HG03097 (cell line): ENCODE results near the gene SCRN2.

Source experiments
- ATAC-seq: cut with Tn5 transposase; IDR thresholded peaks from one replicate; pipeline ENCODE4 v1.9.1; 2021; ENCODE audit not compliant: unreplicated experiment, low FRiP score

The SCRN2 gene

DNA sequence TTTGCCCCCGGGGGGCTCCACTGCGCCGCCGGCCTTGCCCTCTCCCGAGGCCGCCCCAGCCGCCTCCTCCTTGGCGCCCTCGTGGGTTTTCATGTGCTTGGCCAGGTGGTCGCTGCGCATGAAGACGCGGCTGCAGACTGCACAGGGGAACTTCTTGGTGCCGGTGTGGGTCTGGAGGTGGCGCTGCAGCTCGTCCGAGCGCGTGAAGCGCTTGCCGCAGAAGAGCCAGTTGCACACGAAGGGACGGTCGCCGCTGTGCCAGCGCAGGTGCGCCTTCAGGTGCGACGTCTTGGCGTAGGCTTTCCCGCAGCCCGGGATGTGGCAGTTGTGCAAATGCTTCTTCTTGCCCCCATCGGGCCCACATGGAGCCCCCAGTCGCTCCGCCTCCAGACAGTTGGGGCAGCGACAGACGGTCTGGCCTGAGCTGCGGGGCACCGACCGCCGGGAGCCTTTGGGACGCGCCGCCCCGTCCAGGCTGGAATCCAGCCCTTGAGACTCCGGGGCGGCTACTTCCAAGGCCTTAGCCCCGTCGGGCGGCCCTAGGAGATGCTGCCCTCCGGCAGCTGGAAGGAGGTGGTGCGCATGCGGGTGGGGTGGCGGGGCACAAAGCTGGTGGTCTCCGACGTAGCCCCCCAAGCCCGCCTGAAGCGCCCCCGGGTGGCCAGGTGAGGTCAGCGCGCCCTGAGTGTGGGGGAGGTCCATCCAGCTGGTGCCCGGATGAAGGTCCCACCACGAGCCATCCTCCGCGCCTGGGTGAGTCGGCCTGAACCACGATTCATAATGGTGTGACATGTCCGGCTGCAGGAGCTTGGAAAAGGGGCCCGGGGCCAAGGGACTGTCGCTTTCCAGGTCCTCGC lies 6.5 kb upstream of the SCRN2 start:
- no peak for ATAC-seq

DNA sequence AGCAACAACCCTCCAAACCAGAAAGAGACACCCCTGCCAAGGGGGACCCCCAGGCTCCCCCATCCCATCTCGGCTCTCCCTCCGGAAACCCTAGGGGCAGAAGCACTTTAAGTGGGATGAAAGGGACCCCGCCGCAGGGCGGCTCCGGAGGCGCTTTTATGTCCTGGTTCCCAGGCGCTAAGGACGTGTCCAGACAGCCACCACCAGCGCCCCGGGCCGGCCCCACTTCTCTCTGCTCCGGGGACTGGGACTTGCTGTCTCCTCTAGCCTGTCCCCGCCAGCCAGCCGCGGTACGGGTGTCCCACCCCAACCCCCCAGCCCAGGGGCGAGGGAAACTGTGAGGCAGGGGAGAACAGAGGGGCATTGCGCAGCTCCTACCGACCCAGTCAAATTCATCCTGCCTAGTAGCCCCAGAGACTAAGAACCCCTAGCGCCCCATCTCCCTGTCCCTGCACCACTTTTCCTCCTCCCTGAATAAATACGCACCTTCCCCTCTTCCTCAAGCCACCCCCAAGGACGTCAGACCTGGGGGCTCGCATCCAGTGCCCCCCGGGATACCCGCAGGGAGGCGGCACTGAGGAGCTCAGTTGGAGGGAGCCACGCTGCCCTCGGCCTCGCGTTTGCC lies 5.8 kb upstream of the SCRN2 start:
- no peak for ATAC-seq

DNA sequence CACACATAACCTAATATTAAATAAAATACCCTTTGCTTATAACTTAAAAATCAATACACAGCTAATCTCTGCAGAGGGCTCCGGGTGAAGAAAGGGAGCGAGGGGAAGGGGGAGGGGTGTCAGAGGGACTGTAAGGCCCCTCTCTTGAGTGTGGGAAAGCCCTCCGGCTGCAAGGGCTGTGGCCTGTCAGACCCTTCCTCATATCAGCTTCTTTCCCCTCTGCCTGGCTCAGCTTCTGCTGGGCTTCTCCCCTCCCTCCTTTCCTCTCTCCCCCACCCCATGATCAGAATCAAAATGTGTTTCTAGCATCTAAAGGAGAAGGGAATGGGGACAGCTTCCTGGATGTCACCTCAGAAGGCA lies 4.6 kb upstream of the SCRN2 start:
- no peak for ATAC-seq

DNA sequence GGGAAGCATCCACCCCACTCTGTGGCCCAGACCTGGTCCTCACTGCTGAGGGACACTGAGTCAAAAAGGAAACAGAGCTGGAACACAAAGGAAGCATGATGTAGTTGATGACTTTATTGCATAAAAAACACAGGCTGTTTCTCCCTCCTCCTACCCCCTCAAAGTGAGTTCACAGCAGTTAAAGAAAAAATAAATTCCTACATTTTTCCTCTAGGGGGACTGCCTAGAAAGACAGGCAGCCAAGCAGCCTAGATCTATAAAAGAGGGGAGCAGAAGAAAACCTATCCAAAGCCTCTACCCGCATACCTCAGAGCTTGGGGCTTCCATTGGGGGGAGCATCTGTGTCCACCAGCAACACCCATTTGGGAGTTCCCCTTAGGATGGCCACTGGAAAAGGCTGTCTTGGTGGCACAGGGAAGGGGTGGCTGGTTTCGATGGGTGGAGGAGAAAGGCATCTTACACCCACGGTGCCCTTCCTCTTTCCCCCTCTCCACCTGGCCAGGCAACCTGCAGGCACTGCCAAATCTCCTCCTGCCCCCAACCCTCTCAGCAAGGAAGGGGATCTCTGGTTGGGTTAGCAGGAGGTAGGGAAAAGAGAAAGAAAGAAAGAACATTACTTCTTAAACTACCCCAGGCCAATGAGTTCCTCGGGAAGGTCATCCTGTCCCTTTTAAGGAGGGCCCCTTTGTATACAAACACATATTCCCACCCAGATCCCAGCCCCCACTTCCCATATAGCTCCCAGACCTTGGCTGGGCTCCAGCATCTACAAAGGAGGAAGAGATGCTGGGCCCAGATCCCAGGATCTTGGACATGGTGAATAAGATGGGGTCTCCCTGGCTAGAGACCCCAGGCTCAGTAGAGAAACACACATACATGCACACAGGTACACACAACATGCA lies 4.0 kb upstream of the SCRN2 start:
- no peak for ATAC-seq

DNA sequence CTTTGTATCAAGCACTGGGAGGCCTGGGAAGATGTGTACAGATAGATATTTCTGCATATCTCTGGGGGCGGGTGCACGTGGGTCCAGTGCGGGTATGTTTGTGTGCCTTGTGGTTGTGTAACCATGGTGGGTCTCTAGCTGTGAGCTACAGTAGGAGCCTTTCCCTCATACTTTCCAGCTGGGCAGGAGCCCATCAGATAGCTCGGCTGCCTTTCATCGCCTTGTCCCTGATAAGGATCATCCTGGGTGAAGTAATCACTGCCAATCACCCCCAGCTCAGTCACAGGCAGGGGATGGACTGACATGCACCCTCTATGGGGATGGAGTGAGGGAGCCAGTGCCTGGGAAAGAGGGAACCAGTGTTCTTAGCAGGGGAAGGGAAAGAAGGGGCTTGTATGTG lies 3.2 kb upstream of the SCRN2 start:
- no peak for ATAC-seq

DNA sequence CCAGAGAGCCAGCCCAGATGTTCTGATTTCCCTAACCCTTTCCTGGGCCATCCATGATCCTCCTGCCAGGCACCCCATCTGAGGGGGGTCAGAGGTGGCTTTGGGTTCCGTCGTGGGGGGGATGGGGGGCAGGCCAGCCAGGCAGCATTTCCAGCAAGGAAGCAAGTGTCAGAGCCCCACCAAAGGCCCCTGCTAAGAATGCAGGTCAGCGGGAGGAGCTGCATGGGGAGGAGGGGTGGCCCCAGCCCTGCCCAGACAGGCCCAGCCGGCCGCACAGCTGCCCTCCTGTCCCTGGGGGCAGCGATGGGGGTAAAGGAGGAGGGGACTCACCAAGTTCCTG lies 2.3 kb upstream of the SCRN2 start:
- no peak for ATAC-seq

DNA sequence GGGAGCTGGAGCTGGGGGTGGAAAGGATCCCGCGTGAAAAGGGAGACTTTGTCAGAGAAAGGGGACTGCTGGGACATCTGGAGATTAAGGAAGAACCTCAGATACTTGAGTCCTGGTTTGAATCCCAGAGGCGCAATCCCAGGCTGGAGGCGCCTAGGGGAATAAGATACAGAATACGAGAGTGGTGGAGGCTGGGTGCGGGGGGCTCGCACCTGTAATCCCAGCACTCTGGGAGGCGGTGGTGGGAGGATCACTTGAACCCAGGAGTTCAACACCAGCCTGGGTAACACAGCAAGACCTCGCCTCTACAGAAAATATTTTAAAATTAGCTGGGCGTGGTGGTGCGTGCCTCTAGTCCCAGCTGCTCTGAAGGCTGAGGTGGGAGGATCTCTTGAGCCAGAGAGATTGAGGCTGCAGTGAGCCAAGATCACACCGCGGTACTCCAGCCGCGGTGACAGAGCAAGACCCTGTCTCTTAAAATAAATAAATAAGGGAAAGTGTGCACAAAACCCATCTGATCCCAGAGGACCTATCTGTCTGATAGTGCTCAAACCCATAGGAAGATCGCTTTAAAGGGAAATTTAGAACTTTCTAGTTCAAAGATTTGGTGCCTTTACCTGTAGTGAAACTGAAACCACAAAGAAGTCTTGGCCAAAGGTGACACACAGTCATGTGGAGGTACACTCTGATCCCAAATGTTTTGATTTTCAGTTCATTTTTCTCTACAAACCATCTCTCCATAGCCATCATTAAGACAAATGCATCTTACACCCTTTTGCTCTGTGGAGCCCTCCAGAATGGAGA lies 617 bp upstream of the SCRN2 start:
- ATAC-seq, result no peak

DNA sequence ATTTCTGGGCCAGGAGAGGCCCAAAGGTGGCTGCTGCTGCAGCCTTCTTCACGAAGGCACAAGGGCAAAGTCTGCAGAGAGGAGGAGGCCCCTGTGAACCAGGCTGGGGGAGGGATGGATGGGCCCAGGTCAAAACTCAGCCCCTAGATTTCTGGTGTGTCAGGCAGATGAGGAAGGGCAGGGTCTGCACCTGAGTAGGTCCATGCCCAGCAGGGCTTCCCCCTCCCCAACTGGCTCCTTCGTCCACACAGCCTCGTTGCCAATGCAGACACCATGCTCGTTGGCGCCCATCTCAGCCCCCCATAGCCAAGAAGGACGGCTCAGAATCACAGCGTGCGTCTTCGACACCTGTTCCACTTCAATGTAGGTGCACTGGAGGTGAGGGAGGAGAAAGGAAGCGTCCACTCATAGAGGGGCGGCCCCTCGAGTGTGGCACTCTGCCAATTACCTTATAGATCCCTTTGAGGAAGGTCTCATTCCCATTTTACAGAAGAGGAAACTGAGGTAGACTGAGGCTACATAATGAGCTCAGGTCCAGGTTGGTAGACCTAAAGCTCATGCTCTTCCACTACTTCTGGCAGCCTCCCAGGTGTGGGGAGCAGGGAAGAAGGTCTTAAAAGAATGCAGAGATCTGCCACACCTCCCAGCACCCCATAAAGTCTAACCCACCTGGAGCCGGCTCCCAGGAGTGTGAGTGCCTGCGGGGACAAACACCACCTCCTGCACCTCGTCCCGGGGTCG lies 902 bp downstream of the SCRN2 start:
- ATAC-seq, result no peak

DNA sequence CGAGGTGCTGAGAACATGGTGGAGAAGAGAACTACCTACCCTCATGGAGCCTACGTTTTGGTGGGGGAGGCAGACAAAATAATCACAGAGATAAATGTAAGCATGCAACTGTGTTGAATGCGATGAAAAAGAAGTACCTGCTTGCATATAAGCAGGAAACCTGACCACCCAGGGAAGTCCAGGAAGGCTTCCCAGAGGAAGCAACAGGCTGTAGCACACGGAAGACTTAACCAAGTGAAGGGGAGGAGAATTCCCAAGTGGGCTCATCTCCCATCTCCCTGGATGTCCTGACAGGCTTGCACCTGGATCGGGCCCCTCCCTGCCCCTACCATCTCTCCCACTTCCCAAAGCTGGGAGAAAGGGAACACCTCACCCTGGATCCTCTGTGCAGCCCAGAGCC lies 2.0 kb downstream of the SCRN2 start:
- ATAC-seq, result no peak

DNA sequence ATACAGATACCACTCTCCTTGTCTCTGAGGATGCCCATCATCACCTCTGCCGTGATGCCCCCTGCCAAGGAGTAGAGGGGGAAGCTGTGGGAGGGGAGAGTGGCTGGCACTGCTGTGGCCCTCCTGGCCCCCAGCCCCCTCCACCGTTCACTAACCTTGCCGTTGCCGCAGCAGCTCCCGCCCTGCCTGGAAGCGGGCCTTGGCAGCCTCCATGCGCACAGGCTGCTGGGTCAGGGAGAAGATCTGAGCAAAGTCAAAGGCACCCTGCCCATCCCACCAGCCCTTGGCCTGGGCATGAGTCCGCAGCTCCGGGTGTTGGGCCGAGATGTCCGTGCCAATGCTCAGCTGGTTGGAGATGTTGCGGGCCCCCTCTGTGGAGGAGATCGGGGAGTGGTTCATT lies 2.4 kb downstream of the SCRN2 start:
- ATAC-seq, result no peak

DNA sequence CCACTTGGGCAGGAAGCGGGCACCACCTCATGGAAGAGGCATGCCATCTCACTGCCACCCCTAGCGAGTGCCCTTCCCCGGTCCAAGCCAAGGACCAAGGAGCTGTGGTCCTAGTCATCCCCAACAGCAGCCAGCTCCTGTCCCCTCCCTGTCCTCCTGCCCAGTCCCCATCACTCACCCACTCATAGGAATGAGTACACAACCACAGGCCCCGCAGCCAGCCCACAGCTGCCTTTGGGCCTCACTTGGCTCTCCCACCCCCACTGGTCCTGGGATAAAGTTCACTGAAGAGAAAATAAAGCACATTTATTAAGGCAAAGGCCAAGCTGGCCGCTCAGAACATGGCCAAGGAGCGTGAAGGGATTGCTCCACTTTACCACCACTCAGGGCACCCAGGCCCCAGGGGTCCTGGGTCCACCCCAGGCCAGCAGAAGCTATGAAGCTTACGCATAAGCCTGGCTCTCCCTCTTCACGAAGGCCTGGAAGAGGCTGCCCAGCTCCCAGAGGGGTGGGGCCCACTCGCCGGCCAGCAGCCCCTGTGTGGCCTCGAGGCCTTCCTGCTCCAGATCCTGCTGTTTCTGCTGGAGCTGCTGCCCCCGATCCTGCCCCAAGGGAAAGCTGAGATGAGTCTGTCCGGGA lies 3.6 kb downstream of the SCRN2 start:
- ATAC-seq, result no peak

DNA sequence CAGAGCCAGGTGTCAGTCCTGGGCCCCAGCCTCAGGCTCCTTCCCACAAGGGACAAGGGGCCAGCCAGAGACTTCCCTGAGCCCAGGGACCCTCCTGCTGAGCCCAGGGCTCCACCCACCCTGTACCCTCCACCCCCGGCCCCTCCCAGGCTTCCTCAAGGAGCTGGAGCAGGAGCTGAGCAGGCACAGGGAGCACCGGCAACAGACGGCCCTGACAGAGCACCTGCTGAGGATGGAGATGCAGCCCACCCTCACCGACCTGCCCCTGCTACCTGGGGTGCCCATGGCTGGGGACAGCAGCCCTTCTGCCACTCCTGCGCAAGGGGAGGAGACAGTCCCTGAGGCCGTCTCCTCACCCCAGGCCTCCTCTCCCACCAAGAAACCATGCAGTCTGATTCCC lies 4.5 kb downstream of the SCRN2 start:
- ATAC-seq, result no peak

DNA sequence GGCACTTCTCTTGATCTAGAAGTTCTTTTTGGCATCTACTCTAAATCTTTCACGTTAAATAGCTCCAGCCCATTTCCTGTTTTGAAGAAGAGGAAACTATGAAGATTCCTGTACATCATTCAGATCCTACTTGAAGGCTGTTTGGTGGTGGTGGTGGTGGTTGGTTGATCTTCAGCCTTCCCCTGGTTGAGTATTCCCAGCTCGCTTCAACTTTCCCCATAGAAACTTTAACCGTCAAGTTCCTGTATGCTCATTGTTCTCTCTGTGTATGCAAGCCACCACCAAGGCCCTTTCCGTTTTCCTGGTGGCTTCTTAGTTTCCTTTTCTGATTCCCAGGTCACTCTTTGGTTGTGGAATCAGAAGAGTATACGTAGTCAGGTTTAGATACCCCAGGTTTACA lies 6.3 kb downstream of the SCRN2 start:
- ATAC-seq, result no peak

DNA sequence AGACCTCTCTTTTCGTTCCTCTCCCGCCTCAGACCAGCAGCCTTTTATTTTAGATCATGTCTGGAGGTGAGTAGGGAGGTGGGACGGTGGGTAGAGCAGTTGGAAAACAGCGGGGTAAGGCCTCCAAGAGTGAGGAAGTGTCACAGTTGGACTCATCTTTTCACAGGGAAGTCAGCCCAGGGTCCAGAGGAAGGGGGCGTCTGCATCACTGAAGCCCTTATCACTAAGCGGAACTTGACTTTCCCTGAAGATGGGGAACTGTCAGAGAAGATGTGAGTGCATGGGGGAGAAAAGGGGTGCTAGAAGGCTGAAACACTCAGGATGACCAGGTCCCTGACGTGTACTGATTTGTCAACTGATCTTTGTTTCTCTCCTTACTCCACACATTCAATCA lies 9.1 kb downstream of the SCRN2 start:
- ATAC-seq, result no peak

DNA sequence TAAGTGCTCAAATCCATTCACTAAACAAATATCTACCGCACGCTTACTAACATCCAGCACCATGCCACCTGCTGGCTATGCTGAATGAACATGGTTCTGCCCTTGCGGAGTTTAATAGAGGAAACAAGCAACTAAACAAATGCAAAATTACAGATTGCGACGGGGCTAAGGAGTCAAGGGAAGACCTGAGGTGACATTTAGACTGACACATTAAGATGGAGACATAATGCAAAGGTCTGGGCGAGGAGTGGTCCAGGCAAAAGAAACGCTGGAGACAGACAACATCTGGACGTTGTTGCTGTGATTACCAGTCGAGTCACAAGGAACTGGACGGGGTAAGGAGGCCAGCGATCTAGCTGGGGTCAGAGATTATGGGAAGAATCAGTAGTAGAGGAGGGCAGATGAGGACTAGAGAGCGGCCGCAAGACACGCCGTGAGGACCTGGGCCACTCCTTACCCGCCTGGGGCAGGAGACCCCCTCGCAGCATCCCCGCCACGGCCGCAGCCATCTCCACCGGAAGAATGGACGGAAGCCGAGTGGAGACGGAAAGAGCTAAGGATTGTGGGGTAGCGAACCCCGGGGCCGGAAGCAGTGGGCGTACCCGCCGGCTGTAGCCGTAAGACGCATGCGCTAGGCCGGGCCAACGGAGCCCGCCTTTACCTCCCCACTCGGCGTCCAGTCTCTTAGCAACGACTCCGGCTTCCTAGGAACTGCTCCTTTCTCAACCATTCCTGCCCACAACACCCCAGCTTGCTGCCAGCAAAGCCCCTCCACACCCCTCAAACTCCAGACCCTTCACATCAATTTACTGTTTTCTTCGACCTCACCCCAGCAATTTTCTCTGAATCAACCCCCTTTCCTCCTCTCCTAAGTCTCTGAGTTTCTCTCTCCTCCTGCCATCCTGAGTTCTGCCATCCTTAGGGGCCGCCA lies 9.8 kb downstream of the SCRN2 start, which contains the start of the genes LRRC46 and MRPL10:
Gene LRRC46, plus strand, starts transcription at position 668 of the 931 bp plus-strand sequence. CDS start 320 bp downstream, outside the sequence.
Gene MRPL10, minus strand, starts transcription at position 539 of the 931 bp plus-strand sequence. Its CDS starts 30 bp downstream, at position 509.
- peak; percentile 83 for ATAC-seq

DNA sequence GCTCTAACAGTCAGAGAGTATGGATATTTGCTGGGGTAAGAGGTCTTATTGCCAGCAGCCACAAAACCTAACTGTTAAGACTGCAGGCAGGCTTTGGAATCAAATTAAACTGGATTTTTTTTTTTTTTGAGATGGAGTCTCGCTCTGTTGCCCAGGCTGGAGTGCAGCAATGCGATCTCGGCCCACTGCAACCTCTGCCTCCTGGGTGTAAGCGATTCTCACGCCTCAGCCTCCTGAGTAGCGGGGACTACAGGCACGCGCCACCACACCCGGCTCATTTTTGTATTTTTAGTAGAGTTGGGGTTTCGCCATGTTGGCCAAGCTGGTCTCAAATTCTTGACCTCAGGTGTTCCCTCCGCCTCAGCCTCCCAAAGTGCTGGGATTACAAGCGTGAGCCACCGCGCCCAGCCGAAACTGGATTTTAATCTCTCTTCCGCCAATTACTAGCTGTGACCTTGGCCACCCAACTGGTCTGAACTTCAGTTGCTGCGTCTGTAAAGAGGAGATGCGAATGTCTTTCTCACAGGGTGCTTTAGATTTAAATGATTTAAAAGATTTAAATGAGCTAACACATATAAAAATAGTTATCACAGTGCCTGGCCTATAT lies 10.6 kb downstream of the SCRN2 start:
- no peak for ATAC-seq

DNA sequence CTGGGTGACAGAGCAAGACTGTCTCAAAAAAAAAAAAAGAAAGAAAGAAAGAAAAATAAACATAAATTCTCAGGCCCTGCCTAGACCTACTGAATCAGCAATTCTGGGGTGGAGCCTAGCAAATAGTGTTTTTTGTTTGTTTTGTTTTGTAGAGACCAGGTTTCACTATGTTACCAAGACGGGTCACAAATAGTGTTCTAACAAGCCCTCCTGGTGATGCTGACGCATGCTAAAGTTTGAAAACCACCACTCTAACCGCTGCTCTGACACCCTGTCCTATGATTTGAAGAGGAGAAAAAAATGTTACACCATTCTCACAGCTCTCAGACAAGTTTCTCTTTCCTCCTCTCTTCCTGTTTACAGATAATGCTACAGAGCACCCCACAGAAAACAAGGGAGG lies 11.2 kb downstream of the SCRN2 start:
- ATAC-seq, result no peak

DNA sequence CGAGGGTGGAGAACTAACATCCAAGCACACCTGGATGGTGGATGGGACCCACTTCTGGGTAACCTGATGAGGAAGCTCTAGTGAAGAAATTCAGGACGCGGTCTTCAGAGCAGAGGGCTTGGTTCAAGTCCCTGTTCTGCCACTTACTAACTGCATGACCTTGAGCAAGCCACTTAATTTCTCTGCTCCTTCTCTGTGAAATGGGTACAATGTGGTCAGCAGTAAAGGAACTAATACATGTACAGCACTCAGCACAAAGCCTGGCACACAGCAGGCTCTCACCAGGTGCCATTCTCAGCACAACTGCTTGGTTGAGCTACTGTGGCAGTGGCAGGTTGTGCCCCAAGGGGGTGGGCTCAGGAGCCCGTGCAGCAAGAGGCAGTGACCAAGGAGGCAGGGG lies 17.6 kb downstream of the SCRN2 start:
- ATAC-seq, result no peak
